ENCODE data around the gene RHOT2.

GRCh38 chr16:707062-707538, 39.2 kb downstream of the RHOT2 start:
- TF ChIP-seq FOXM1 (IDR thresholded peaks at IDR 0.05; ENCODE audit: borderline replicate concordance) (no peak), ELF4 (IDR thresholded peaks at IDR 0.05) (no peak), LEF1 (IDR thresholded peaks at IDR 0.05; ENCODE audit: borderline replicate concordance) (no peak), SP1 (IDR thresholded peaks at IDR 0.05) (no peak)
- TF ChIP-seq, protein P1, sequence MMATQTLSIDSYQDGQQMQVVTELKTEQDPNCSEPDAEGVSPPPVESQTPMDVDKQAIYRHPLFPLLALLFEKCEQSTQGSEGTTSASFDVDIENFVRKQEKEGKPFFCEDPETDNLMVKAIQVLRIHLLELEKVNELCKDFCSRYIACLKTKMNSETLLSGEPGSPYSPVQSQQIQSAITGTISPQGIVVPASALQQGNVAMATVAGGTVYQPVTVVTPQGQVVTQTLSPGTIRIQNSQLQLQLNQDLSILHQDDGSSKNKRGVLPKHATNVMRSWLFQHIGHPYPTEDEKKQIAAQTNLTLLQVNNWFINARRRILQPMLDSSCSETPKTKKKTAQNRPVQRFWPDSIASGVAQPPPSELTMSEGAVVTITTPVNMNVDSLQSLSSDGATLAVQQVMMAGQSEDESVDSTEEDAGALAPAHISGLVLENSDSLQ (IDR thresholded peaks at IDR 0.05) = no peak

All from HEK293T (cell line).